Vagina (tissue), 2 donors: ENCODE measurements around the gene PTRH1. TPM values are rescaled to one million over a fixed set of nuclear protein-coding genes. Genes with fewer than 3 reads are reported as not detected.
A peak's percentile ranks its signal among the peaks of the same experiment; 100 is the strongest.

Experiments used
- DNase-seq, 2 donors: peaks; one replicate each; pipeline ENCODE4 v3.0.0-alpha.2; 2017; ENCODE audit errors: extremely low spot score in 2 of 2
- H3K27ac ChIP-seq: fragments of 200-600 bp; sonication (generic); one replicate; pipeline ENCODE4 v1.5.1; 2019
- H3K27me3 ChIP-seq: fragments of 200-600 bp; sonication (generic); one replicate; pipeline ENCODE4 v1.5.1; 2019
- H3K36me3 ChIP-seq, 2 donors: fragments of 200-600 bp; sonication (generic); one replicate each; pipeline ENCODE4 v1.5.1; 2017 to 2019
- H3K4me1 ChIP-seq: fragments of 200-600 bp; sonication (generic); one replicate; pipeline ENCODE4 v1.5.1; 2019
- H3K4me3 ChIP-seq, 2 donors: fragments of 200-600 bp; sonication (generic); 1 replicate in 1 of 2; 2 replicates in 1 of 2; pipeline ENCODE4 v1.5.1; 2016 to 2019
- H3K9me3 ChIP-seq: fragments of 200-600 bp; sonication (generic); one replicate; pipeline ENCODE4 v1.5.1; 2019
- POLR2A ChIP-seq, 2 donors: fragments of 450-650 bp; IDR thresholded peaks; one replicate each; pipeline ENCODE4 v1.6.1; 2017; ENCODE audit warnings: antibody characterized with exemption in 2 of 2, mild to moderate bottlenecking in 2 of 2, moderate library complexity in 2 of 2
- POLR2AphosphoS5 ChIP-seq, 2 donors: sonication (generic); formaldehyde crosslinking; IDR thresholded peaks; one replicate each; pipeline ENCODE4 v1.9.0; 2017; ENCODE audit warnings: antibody characterized with exemption in 2 of 2, mild to moderate bottlenecking in 2 of 2, low read depth in 1 of 2; ENCODE audit not compliant: insufficient read depth in 1 of 2
- intact Hi-C: fragments of 100-400 bp; cut with DNase I; formaldehyde crosslinking; loops from one replicate; pipeline ENCODE4 v1.15.1; 2023
- total RNA-seq: library from RNA; depleted of rRNA; stranded (reverse); fragments of >200 nt; gene quantifications from one replicate; pipeline ENCODE4 v1.2.3, GENCODE V29; 2016
- TF ChIP-seq, protein P1 (sequence below), 3 experiments: fragments of 450-650 bp in 2 of 3; fragments of 200-600 bp in 1 of 3; sonication (generic) in 1 of 3; IDR thresholded peaks; one replicate each; pipeline ENCODE4 v1.5.1; 2017 to 2019; ENCODE audit warnings: antibody characterized with exemption in 3 of 3, mild to moderate bottlenecking in 2 of 3, moderate library complexity in 2 of 3

Gene PTRH1
- total RNA-seq, 1 donor from 2014 or later: 2.2 TPM

DNA sequence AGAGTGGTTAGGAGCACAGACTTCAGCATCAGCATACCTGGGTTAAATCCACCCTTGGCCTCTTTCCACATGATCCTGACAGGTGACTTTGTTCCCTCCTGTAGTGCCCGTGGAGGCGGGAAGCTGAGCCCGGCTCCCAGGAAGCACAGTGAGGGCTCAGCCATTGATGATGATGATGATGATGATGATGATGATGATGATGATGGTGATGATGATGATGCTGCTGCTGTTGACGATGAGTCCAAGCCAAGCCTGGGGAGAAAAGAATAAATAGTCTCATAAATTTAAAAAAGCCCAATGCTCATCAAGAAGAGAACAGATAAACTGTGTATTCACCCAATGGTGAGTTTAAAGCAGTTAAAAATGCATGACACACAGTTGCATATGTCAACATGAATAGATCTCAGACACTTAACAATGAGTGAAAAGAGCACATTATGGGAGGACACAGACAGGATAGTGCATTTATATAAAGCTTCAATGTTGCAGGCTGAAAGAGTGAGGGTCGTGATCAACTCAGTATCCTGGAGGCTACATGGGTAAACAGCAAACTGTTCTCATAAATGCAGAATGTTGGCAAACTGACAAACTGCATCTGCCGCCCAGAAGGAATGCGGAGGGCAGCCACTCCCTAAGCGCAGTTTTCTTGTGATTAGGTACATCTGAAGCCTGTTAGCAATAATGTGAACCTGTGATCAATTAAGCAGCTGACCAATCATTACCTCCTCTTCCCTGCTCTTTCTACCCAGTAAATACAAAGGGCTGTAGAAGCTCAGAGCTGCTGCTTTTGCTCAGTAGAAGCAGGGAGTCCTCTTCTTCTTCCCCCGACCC lies 20.4 kb downstream of the PTRH1 start:
- no peak for DNase-seq
- Histone ChIP-seq H3K27me3 (no peaks in the 10 kb centered on the region), H3K9me3 (no peaks in the 10 kb centered on the region), H3K27ac (peak overlapping the region; percentile 87), H3K4me1 (peaks cover 7% of the 10 kb centered on the region), H3K36me3 (peaks cover 0 to 5% of the 10 kb centered on the region in 2 donors), H3K4me3 (no peak overlapping the region)
- intact Hi-C loops: no loop called here
- TF ChIP-seq, protein P1, sequence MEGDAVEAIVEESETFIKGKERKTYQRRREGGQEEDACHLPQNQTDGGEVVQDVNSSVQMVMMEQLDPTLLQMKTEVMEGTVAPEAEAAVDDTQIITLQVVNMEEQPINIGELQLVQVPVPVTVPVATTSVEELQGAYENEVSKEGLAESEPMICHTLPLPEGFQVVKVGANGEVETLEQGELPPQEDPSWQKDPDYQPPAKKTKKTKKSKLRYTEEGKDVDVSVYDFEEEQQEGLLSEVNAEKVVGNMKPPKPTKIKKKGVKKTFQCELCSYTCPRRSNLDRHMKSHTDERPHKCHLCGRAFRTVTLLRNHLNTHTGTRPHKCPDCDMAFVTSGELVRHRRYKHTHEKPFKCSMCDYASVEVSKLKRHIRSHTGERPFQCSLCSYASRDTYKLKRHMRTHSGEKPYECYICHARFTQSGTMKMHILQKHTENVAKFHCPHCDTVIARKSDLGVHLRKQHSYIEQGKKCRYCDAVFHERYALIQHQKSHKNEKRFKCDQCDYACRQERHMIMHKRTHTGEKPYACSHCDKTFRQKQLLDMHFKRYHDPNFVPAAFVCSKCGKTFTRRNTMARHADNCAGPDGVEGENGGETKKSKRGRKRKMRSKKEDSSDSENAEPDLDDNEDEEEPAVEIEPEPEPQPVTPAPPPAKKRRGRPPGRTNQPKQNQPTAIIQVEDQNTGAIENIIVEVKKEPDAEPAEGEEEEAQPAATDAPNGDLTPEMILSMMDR (IDR thresholded peaks at IDR 0.05): no peak
- TF ChIP-seq POLR2A (IDR thresholded peaks at IDR 0.05) (no peak), POLR2AphosphoS5 (IDR thresholded peaks at IDR 0.05; ENCODE audit: insufficient read depth in 1 of 2, low read depth in 1 of 2) (no peak)

DNA sequence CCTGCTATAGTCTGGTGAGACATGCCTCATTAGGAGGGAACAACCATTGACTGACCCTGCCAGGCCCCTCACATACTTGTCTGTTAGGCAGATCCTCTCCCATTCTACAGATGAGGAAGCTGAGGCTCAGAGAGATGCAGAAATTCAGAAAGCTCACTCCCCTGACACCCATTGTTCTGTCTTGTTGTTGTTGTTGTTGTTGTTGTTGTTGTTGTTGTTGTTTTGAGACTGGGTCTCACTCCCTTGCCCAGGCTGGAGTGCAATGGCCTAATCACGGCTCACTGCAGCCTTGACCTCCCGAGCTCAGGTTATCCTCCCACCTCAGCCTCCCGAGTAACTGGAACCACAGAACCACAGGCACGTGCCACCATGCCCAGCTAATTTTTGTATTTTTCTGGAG lies 21.8 kb downstream of the PTRH1 start:
- no peak for TF ChIP-seq POLR2A (IDR thresholded peaks at IDR 0.05)
- TF ChIP-seq, protein P1 (IDR thresholded peaks at IDR 0.05): no peak
- no peak for TF ChIP-seq POLR2AphosphoS5 (IDR thresholded peaks at IDR 0.05; ENCODE audit: insufficient read depth in 1 of 2, low read depth in 1 of 2)
- no peaks in the 10 kb centered on the region for H3K27me3 ChIP-seq
- peaks cover 0 to 7% of the 10 kb centered on the region in 2 donors for H3K36me3 ChIP-seq
- H3K4me1 ChIP-seq: no peaks in the 10 kb centered on the region
- no peak overlapping the region for H3K4me3 ChIP-seq
- intact Hi-C loops: no loop called here
- no peaks in the 10 kb centered on the region for H3K9me3 ChIP-seq
- H3K27ac ChIP-seq: no peak overlapping the region
- DNase-seq: no peak

DNA sequence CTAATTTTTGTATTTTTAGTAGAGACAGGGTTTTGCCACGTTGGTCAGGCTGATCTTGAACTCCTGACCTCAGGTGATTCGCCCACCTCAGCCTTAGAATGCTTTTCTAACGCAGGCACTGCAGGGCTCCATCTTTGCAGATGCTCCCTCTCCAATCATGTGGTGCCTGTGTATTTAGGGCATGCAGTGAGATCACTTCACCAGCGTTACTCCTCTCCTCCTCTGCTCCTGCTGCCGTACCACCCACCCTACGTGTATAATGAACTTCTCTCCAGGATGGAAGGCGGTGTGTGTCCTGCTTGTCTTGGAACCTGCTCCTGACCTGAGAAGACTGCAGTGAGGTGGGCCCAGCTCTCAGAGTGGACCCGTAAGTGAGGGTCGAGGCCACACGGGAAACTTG lies 22.3 kb downstream of the PTRH1 start:
- no peaks in the 10 kb centered on the region for H3K4me1 ChIP-seq
- DNase-seq: no peak
- TF ChIP-seq, protein P1 (IDR thresholded peaks at IDR 0.05): no peak
- peaks cover 0 to 12% of the 10 kb centered on the region in 2 donors for H3K36me3 ChIP-seq
- H3K27ac ChIP-seq: no peak overlapping the region
- intact Hi-C loops: no loop called here
- H3K4me3 ChIP-seq: no peak overlapping the region
- no peaks in the 10 kb centered on the region for H3K27me3 ChIP-seq
- H3K9me3 ChIP-seq: no peaks in the 10 kb centered on the region

DNA sequence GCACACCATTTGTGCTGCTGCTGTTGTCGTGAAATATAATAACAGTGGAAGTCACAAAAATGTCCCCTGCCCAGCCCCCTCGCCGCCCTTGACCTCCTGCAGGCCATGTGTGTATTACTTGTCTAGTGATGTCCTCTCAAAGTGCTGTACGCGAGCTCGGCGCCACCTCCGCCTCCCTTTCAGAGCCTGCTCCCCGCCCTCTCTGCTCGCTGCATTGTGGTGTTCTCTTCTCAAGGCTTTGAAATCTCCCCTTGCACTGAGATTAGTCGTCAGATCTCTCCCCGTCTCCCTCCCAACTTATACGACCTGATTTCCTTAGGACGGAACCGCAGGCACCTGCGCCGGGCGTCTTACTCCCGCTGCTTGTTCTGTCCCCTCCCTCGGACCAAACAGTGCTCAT lies 23.4 kb downstream of the PTRH1 start:
- no peak overlapping the region for H3K27ac ChIP-seq
- no peak for DNase-seq
- TF ChIP-seq POLR2A (IDR thresholded peaks at IDR 0.05): no peak
- no peak for TF ChIP-seq POLR2AphosphoS5 (IDR thresholded peaks at IDR 0.05; ENCODE audit: insufficient read depth in 1 of 2, low read depth in 1 of 2)
- TF ChIP-seq, protein P1 (IDR thresholded peaks at IDR 0.05): no peak
- H3K36me3 ChIP-seq: peaks cover 0 to 15% of the 10 kb centered on the region in 2 donors
- no peak overlapping the region for H3K4me3 ChIP-seq
- H3K27me3 ChIP-seq: no peaks in the 10 kb centered on the region
- H3K9me3 ChIP-seq: no peaks in the 10 kb centered on the region
- intact Hi-C loops: no loop called here
- H3K4me1 ChIP-seq: no peaks in the 10 kb centered on the region

DNA sequence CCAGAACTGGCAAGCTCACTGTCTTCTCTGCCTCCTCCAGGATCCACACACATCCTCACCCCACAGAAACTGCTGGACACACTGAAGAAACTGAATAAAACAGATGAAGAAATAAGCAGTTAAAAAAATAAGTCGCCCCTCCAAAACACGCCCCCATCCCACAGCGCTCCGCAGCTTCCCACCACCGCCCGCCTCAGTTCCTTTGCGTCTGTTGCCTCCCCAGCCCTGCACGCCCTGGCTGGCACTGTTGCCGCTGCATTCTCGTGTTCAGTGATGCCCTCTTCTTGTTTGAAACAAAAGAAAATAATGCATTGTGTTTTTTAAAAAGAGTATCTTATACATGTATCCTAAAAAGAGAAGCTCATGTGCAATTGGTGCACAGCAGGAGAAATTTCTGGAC lies 24.7 kb downstream of the PTRH1 start:
- DNase-seq: no peak
- Histone ChIP-seq H3K9me3 (no peaks in the 10 kb centered on the region), H3K4me1 (no peaks in the 10 kb centered on the region), H3K36me3 (peaks cover 0 to 24% of the 10 kb centered on the region in 2 donors), H3K27me3 (no peaks in the 10 kb centered on the region), H3K27ac (no peak overlapping the region), H3K4me3 (no peak overlapping the region)
- intact Hi-C loops: no loop called here
- no peak for TF ChIP-seq POLR2A (IDR thresholded peaks at IDR 0.05)
- TF ChIP-seq, protein P1 (IDR thresholded peaks at IDR 0.05): no peak
- no peak for TF ChIP-seq POLR2AphosphoS5 (IDR thresholded peaks at IDR 0.05; ENCODE audit: insufficient read depth in 1 of 2, low read depth in 1 of 2)
